HepG2 (cell line): Measurements from ENCODE around the gene PIGBOS1. TPM values are rescaled to one million over a fixed set of nuclear protein-coding genes. Genes with fewer than 3 reads are reported as not detected.

Experiments used
- ATAC-seq: fragments of 200-7000 bp; cut with Tn5 transposase; 3 replicates; pipeline ENCODE4 v1.9.1; 2020; ENCODE audit warnings: mild to moderate bottlenecking, moderate library complexity
- BruUV-seq: library from RNA; stranded (reverse); fragments of 400-500 nt; replicated peaks from 2 replicates; lab custom pipeline; 2021; lab: Mats Ljungman, UMichigan
- CTCF ChIA-PET: fragments of 300-600 bp; formaldehyde crosslinking; extraction: SDS; loops from one replicate; lab custom pipeline; 2021; ENCODE audit warnings: low total read pairs, inconsistent platforms, low intra/inter-chr PET ratio; lab: Yijun Ruan, JAX
- POLR2A ChIA-PET: fragments of 350-600 bp; sonication (Branson Sonifier 250); formaldehyde crosslinking; loops from one replicate; lab custom pipeline; 2020; ENCODE audit warnings: antibody characterized with exemption, inconsistent platforms; lab: Yijun Ruan, JAX
- DNase-seq: peaks from one replicate; pipeline ENCODE4 v3.0.0-alpha.2; 2015; ENCODE audit warnings: low spot score
- FAIRE-seq: peaks from 3 replicates; lab custom pipeline; 2011; peaks lifted over from hg19 to GRCh38; lab: Jason Lieb, UNC
- H2AFZ ChIP-seq: one replicate; pipeline ENCODE4 v1.6.1; 2011; ENCODE audit warnings: low read length, inconsistent platforms
- H3K27ac ChIP-seq: fragments of 300-600 bp; 3 replicates; pipeline ENCODE4 v1.8.0; 2011; ENCODE audit warnings: mixed run types, mild to moderate bottlenecking, mixed read lengths, low read length, inconsistent platforms; ENCODE audit not compliant: insufficient read depth; ENCODE audit errors: extremely low read length
- H3K27me3 ChIP-seq, 2 experiments: fragments of 200-600 bp in 1 of 2; 2 replicates in 1 of 2; 3 replicates in 1 of 2; pipeline versions ENCODE4 v1.6.0 to v1.8.0; 2011; ENCODE audit warnings: low read length in 2 of 2, mild to moderate bottlenecking in 2 of 2, moderate library complexity in 2 of 2, inconsistent platforms in 1 of 2; ENCODE audit not compliant: insufficient read depth in 2 of 2, control insufficient read depth in 1 of 2
- H3K36me3 ChIP-seq, 2 experiments: fragments of 200-600 bp in 1 of 2; replicated peaks in 1 of 2; 2 replicates in 1 of 2; 3 replicates in 1 of 2; pipeline versions ENCODE4 v1.5.1 to v1.8.0; 2011; ENCODE audit warnings: low read length in 2 of 2, inconsistent platforms in 1 of 2; ENCODE audit not compliant: insufficient read depth in 2 of 2, control insufficient read depth in 1 of 2
- H3K4me1 ChIP-seq: 2 replicates; pipeline ENCODE4 v1.5.1; 2012; ENCODE audit warnings: low read length, inconsistent platforms; ENCODE audit not compliant: insufficient read depth
- H3K4me2 ChIP-seq: 2 replicates; pipeline ENCODE4 v1.6.0; 2011; ENCODE audit warnings: low read depth, low read length, inconsistent platforms
- H3K4me3 ChIP-seq, 3 experiments: fragments of 200-600 bp in 1 of 3; sonication (generic), shearing (Covaris generic) in 1 of 3; replicated peaks in 1 of 3; 2 replicates each; pipeline ENCODE4 v1.5.1; 2011 to 2016; ENCODE audit warnings: low read length in 3 of 3, inconsistent platforms in 2 of 3, low read depth in 2 of 3, mild to moderate bottlenecking in 2 of 3, control low read depth in 1 of 3, mixed read lengths in 1 of 3; ENCODE audit not compliant: insufficient read depth in 1 of 3
- H3K79me2 ChIP-seq: one replicate; pipeline ENCODE4 v1.6.1; 2011; ENCODE audit warnings: low read length, inconsistent platforms; ENCODE audit not compliant: insufficient read depth
- H3K9ac ChIP-seq: 2 replicates; pipeline ENCODE4 v1.6.0; 2011; ENCODE audit warnings: mild to moderate bottlenecking, low read depth, low read length, inconsistent platforms; ENCODE audit not compliant: insufficient read depth
- H3K9me3 ChIP-seq: 2 replicates; pipeline ENCODE4 v1.5.1; 2012; ENCODE audit warnings: mild to moderate bottlenecking, low read length
- H4K20me1 ChIP-seq: 2 replicates; pipeline ENCODE4 v1.6.0; 2011; ENCODE audit warnings: inconsistent platforms, mild to moderate bottlenecking, low read length, moderate library complexity; ENCODE audit not compliant: insufficient read depth
- DMTF1 ChIP-seq: sonication (generic); formaldehyde crosslinking; IDR thresholded peaks from 2 replicates; pipeline ENCODE4 v1.4.0; 2020; ENCODE audit warnings: mild to moderate bottlenecking, missing genetic modification reagents
- E2F5 ChIP-seq: sonication (generic); formaldehyde crosslinking; conservative IDR thresholded peaks from 2 replicates; pipeline ENCODE4 v1.4.0; 2020; ENCODE audit warnings: missing genetic modification reagents
- HNRNPUL1 ChIP-seq: fragments of 200-400 bp; formaldehyde crosslinking; IDR thresholded peaks from 2 replicates; pipeline ENCODE4 v1.6.1; 2017; ENCODE audit warnings: low read depth, mild to moderate bottlenecking, low read length, moderate library complexity
- PATZ1 ChIP-seq: sonication (generic); formaldehyde crosslinking; IDR thresholded peaks from 2 replicates; pipeline ENCODE4 v1.4.0; 2020; ENCODE audit warnings: missing genetic modification reagents
- SIX1 ChIP-seq: sonication (generic); formaldehyde crosslinking; IDR thresholded peaks from 2 replicates; pipeline ENCODE4 v1.4.0; 2020; ENCODE audit warnings: missing genetic modification reagents, borderline replicate concordance
- TOE1 ChIP-seq: sonication (generic); formaldehyde crosslinking; IDR thresholded peaks from 2 replicates; pipeline ENCODE4 v1.4.0; 2020; ENCODE audit warnings: mild to moderate bottlenecking, missing genetic modification reagents
- TSC22D2 ChIP-seq: sonication (generic); formaldehyde crosslinking; IDR thresholded peaks from 2 replicates; pipeline ENCODE4 v1.5.1; 2020; ENCODE audit warnings: missing genetic modification reagents, mild to moderate bottlenecking, borderline replicate concordance
- ZNF530 ChIP-seq: sonication (generic); formaldehyde crosslinking; IDR thresholded peaks from 2 replicates; pipeline ENCODE4 v1.5.0; 2020; ENCODE audit warnings: low read depth, mild to moderate bottlenecking, missing genetic modification reagents
- ZNF616 ChIP-seq: sonication (generic); formaldehyde crosslinking; IDR thresholded peaks from 2 replicates; pipeline ENCODE4 v1.5.0; 2020; ENCODE audit warnings: low read depth, mild to moderate bottlenecking, missing genetic modification reagents
- ZNF784 ChIP-seq: sonication (generic); formaldehyde crosslinking; IDR thresholded peaks from 2 replicates; pipeline ENCODE4 v1.5.1; 2020; ENCODE audit warnings: missing genetic modification reagents, mild to moderate bottlenecking, borderline replicate concordance
- ZSCAN30 ChIP-seq: sonication (generic); formaldehyde crosslinking; IDR thresholded peaks from 2 replicates; pipeline ENCODE4 v1.5.0; 2020; ENCODE audit warnings: mild to moderate bottlenecking, missing genetic modification reagents
- ZSCAN31 ChIP-seq: sonication (generic); formaldehyde crosslinking; IDR thresholded peaks from 2 replicates; pipeline ENCODE4 v1.5.0; 2020; ENCODE audit warnings: low read depth, mild to moderate bottlenecking, missing genetic modification reagents
- WGBS: methylation state at CpG from one replicate; pipeline ENCODE4 v1.1.6; 2017; ENCODE audit warnings: low lambda C conversion rate; 5-methylcytosine and 5-hydroxymethylcytosine counted together
- in situ Hi-C: cut with HindIII; loops from 2 replicates; pipeline ENCODE4 v1.10.0; 2017; ENCODE audit warnings: low pct_unique_long_range_greater_than_20kb; ENCODE audit not compliant: extremely low pct_ligation_motif_present
- intact Hi-C: fragments of 100-400 bp; cut with micrococcal nuclease; formaldehyde crosslinking; loops from one replicate; pipeline ENCODE4 v1.10.0; 2022; ENCODE audit not compliant: unreplicated experiment
- polyA plus RNA-seq, 8 experiments: library from polyadenylated mRNA; depleted of rRNA in 3 of 8; stranded (reverse) in 7 of 8; unstranded in 1 of 8; fragments of >200 nt; fragmentation: Illumina TruSeq in 4 of 8; extraction: Trizol in 4 of 8; gene quantifications; 2 replicates each; pipeline versions ENCODE4 v1.2.1 to v1.2.3, GENCODE V29; 2011 to 2016; ENCODE audit warnings: low read depth in 4 of 8, missing spikeins in 1 of 8, mixed read lengths in 1 of 8; ENCODE audit not compliant: insufficient read depth in 1 of 8
- total RNA-seq, 5 experiments: library from RNA; depleted of rRNA; stranded (reverse); fragments of >200 nt; fragmentation: Illumina TruSeq; extraction: Trizol; gene quantifications; 2 replicates each; pipeline ENCODE4 v1.2.3, GENCODE V29; 2016; ENCODE audit warnings: low read depth in 1 of 5

The PIGBOS1 gene
- total and polyA plus RNA-seq, 2 of the 13 experiments (the other 11 are each of a cell fraction or from before 2014, with no cell fraction given): 14.8 to 22.1 TPM

- no peaks in the 10 kb centered on the region for H3K27me3 ChIP-seq
- POLR2A ChIA-PET: interaction anchor here (2.3 kb wide), 1 partner anchor 50 kb away, joined by 5 read pairs; the partner anchor contains the start of genes CCPG1 and PIERCE2
- H4K20me1 ChIP-seq: no peaks in the 10 kb centered on the region
- no peak overlapping the region for H3K4me2 ChIP-seq
- H3K79me2 ChIP-seq: no peaks in the 10 kb centered on the region
- intact Hi-C loops (no loop called here), in situ Hi-C loops (no loop called here)
- DNase-seq (no peak), ATAC-seq (no peak), FAIRE-seq (no peak)
- H3K36me3 ChIP-seq: peaks cover 0 to 10% of the 10 kb centered on the region in 2 experiments; a peak in 2 of 5 replicates
- no TSS peak for BruUV-seq
- TF ChIP-seq ZNF784: no peak
- TF ChIP-seq PATZ1 (CRISPR knock-in tag): no peak
- TF ChIP-seq HNRNPUL1: no peak
- no peak overlapping the region for H3K4me3 ChIP-seq
- H3K9me3 ChIP-seq: no peaks in the 10 kb centered on the region
- no peak overlapping the region for H3K27ac ChIP-seq
- CTCF ChIA-PET: no interaction called here
- H3K9ac ChIP-seq: no peak overlapping the region
- H2AFZ ChIP-seq: no peak overlapping the region
- H3K4me1 ChIP-seq: peaks cover 7% of the 10 kb centered on the region; the same call in 1 of the 2 replicates
These were observed 39.5 kb upstream of the PIGBOS1 start for GRCh38 chr15:55358471-55358870.

GRCh38 chr15:55357774-55358173, 38.9 kb upstream of the PIGBOS1 start:
- in situ Hi-C loops (no loop called here), intact Hi-C loops (no loop called here)
- no peaks in the 10 kb centered on the region for H3K27me3 ChIP-seq
- H3K4me2 ChIP-seq: no peak overlapping the region
- WGBS: 93% methylated on average over 2 of the region's 2 CpGs
- peaks cover 0 to 10% of the 10 kb centered on the region in 2 experiments; a peak in 2 of 5 replicates for H3K36me3 ChIP-seq
- no peak overlapping the region for H3K4me3 ChIP-seq
- peaks cover 7% of the 10 kb centered on the region; the same call in 1 of the 2 replicates for H3K4me1 ChIP-seq
- ATAC-seq: no peak
- no peak for FAIRE-seq
- H3K79me2 ChIP-seq: no peaks in the 10 kb centered on the region
- POLR2A ChIA-PET: interaction anchor here (2.3 kb wide), 1 partner anchor 50 kb away, joined by 5 read pairs; the partner anchor contains the start of genes CCPG1 and PIERCE2
- no peak overlapping the region for H3K9ac ChIP-seq
- DNase-seq: no peak
- BruUV-seq: no TSS peak
- no peaks in the 10 kb centered on the region for H4K20me1 ChIP-seq
- CTCF ChIA-PET: no interaction called here
- no peaks in the 10 kb centered on the region for H3K9me3 ChIP-seq
- no peak overlapping the region for H2AFZ ChIP-seq
- no peak overlapping the region for H3K27ac ChIP-seq
- no peak for TF ChIP-seq TSC22D2 (CRISPR knock-in tag)
- no peak for TF ChIP-seq E2F5 (CRISPR knock-in tag)
- TF ChIP-seq TOE1 (CRISPR knock-in tag): no peak
- TF ChIP-seq ZSCAN30 (CRISPR knock-in tag): no peak
- no peak for TF ChIP-seq ZNF616 (CRISPR knock-in tag)
- no peak for TF ChIP-seq ZNF530 (CRISPR knock-in tag)
- TF ChIP-seq ZSCAN31 (CRISPR knock-in tag): no peak
- no peak for TF ChIP-seq DMTF1
- no peak for TF ChIP-seq SIX1 (CRISPR knock-in tag)
